ENCODE data around the gene CYB561. TPM values are rescaled to one million over a fixed set of nuclear protein-coding genes. Genes with fewer than 3 reads are reported as not detected.

The CYB561 gene
- total and polyA plus RNA-seq, 2 of the 4 experiments (the other 2 are of a cell fraction): 2.5 to 3.0 TPM

- Histone ChIP-seq H3K4ac (ENCODE audit: low read depth, low read length) (peak overlapping the region; percentile 59), H3K56ac (ENCODE audit: extremely low read depth, insufficient read depth, low read length) (no peak overlapping the region), H2AK9ac (replicated peaks; ENCODE audit: low read depth, low read length, poor library complexity) (peak overlapping the region; percentile 85), H3K9me1 (ENCODE audit: insufficient read depth, low read length) (peaks cover 3% of the 10 kb centered on the region; the same call in 1 of the 2 replicates), H4K20me1 (ENCODE audit: insufficient read depth, low read length) (no peaks in the 10 kb centered on the region), H3K9ac (ENCODE audit: low read depth, low read length) (no peak overlapping the region), H3K27ac (ENCODE audit: insufficient read depth, low read length) (no peak overlapping the region), H2BK5ac (ENCODE audit: low read depth, low read length, poor library complexity, severe bottlenecking) (no peak overlapping the region), H2BK120ac (ENCODE audit: low read depth, low read length) (no peak overlapping the region), H2AFZ (replicated peaks; ENCODE audit: low read length, poor library complexity) (peak overlapping the region; percentile 92), H3K27me3 (ENCODE audit: control insufficient read depth, insufficient read depth, low read length) (peaks cover 9% of the 10 kb centered on the region), H3K14ac (replicated peaks; ENCODE audit: low read depth, low read length) (peak overlapping the region; percentile 19; the same call in 1 of the 2 replicates), H3K4me2 (ENCODE audit: low read depth, low read length) (peak overlapping the region; percentile 50), H3K4me1 (ENCODE audit: control insufficient read depth, insufficient read depth, low read length) (peaks cover 11% of the 10 kb centered on the region), H4K5ac (ENCODE audit: low read depth, low read length) (no peak overlapping the region), H3K9me3 (ENCODE audit: control insufficient read depth, insufficient read depth, low read length) (no peaks in the 10 kb centered on the region), H3K36me3 (ENCODE audit: control insufficient read depth, insufficient read depth, low read length) (no peaks in the 10 kb centered on the region), H3K79me1 (ENCODE audit: low read depth in 1 of 2, low read length in 2 of 2) (no peaks in the 10 kb centered on the region), H3K18ac (ENCODE audit: low read depth, low read length) (no peak overlapping the region), H2AK5ac (ENCODE audit: low read depth, low read length) (peak overlapping the region; percentile 47; the same call in 1 of the 2 replicates), H4K91ac (ENCODE audit: insufficient read depth, low read depth, low read length) (no peak overlapping the region; the same call in 1 of the 2 replicates), H2BK20ac (ENCODE audit: low read depth, low read length) (0 out of 2 replicates have a peak overlapping the region, but pooled peaks have one; percentile 32), H3K23ac (ENCODE audit: low read depth, low read length) (no peak overlapping the region; the same call in 1 of the 2 replicates), H4K8ac (ENCODE audit: low read depth in 2 of 2, low read length in 2 of 2) (no peak overlapping the region), H2BK15ac (ENCODE audit: low read depth, low read length) (no peak overlapping the region), H3K4me3 (ENCODE audit: insufficient read depth, low read depth, low read length) (peak overlapping the region; percentile 39; the same call in 1 of the 2 replicates)
- in situ Hi-C loops (cut with MboI; ENCODE audit: low sequenced_read_pairs): no loop called here
- 22% methylated on average over 11 of the region's 44 CpGs; no CpG with 5 or more reads in 1 of the 2 experiments for WGBS, 2 experiments (ENCODE audit: extremely low coverage in 2 of 2, insufficient read length in 1 of 2)
- intact Hi-C loops (cut with micrococcal nuclease): loop anchor here (2.0 kb wide), 1 partner anchor 45 kb away; no protein-coding TSS in a partner anchor
- ATAC-seq (ENCODE audit: low read depth) (peak; percentile 3), DNase-seq (no peak)
- POLR2A ChIA-PET (ENCODE audit: unreplicated experiment): no interaction called here
- CTCF ChIA-PET: interaction anchor here (0.6 to 3.3 kb wide), 6 partner anchors 14 to 134 kb away, joined by 3 to 24 read pairs (median 4); no protein-coding TSS in a partner anchor
- dilution Hi-C loops (cut with HindIII; ENCODE audit: low sequenced_read_pairs, unreplicated experiment): no loop called here
- no TSS peak for BruUV-seq (replicated peaks)
- TF ChIP-seq FOS (IDR thresholded peaks at IDR 0.05; ENCODE audit: low read depth, low read length) (no peak), MAZ (IDR thresholded peaks at IDR 0.05; ENCODE audit: borderline replicate concordance, low read depth, low read length) (no peak), NFE2L2 (IDR thresholded peaks at IDR 0.05; ENCODE audit: low read depth, low read length) (no peak), CEBPB (IDR thresholded peaks at IDR 0.05; ENCODE audit: low read depth, low read length) (no peak), RAD21 (IDR thresholded peaks at IDR 0.05; ENCODE audit: low read length) (no peak), ELK1 (IDR thresholded peaks at IDR 0.05; ENCODE audit: borderline replicate concordance, low read depth, low read length) (no peak), RFX5 (IDR thresholded peaks at IDR 0.05; ENCODE audit: low read depth, low read length) (no peak), USF2 (IDR thresholded peaks at IDR 0.05; ENCODE audit: low read depth, low read length) (no peak), BHLHE40 (IDR thresholded peaks at IDR 0.05; ENCODE audit: low read depth, low read length) (no peak), CTCF (conservative IDR thresholded peaks at IDR 0.05; ENCODE audit: low read depth, low read length) (no peak), CHD1 (IDR thresholded peaks at IDR 0.05; ENCODE audit: low read depth, low read length) (no peak), SMC3 (IDR thresholded peaks at IDR 0.05; ENCODE audit: low read depth, low read length) (no peak), POLR2A (IDR thresholded peaks at IDR 0.05; ENCODE audit: low read depth, low read length) (no peak)
Measured at GRCh38 chr17:63477480-63478440, 31.7 kb upstream of the CYB561 start.

Measured in IMR-90 (cell line).